H54 (cell line): ENCODE data around the gene GARIN5A.
"Not testable (repeated sequence)": the region's sequence is repeated elsewhere in the genome, so short reads cannot be mapped to it uniquely, and the experiment has no call there.

Experiments
- DNase-seq: peaks from one replicate; pipeline ENCODE4 v3.0.0; 2011; ENCODE audit warnings: low spot score, mixed read lengths; ENCODE audit not compliant: insufficient read length
- FAIRE-seq: peaks from 3 replicates; lab custom pipeline; 2011; peaks lifted over from hg19 to GRCh38; lab: Jason Lieb, UNC
- POLR2A ChIP-seq: IDR thresholded peaks from 2 replicates; pipeline ENCODE4 v1.6.1; 2011; ENCODE audit warnings: low read depth, mild to moderate bottlenecking, low read length

Gene GARIN5A

GRCh38 chr19:50475736-50476223 is 868 bp downstream of the GARIN5A start:
- no peak for FAIRE-seq
- no peak for TF ChIP-seq POLR2A
- DNase-seq = no peak

GRCh38 chr19:50475101-50475568 is 1.5 kb downstream of the GARIN5A start:
- no peak for DNase-seq
- TF ChIP-seq POLR2A = no peak
- FAIRE-seq = no peak

- not testable (repeated sequence) for FAIRE-seq, DNase-seq
Measured at GRCh38 chr19:50473336-50473735, 3.3 kb downstream of the GARIN5A start.

GRCh38 chr19:50468818-50469217 is 7.8 kb downstream of the GARIN5A start:
- no peak for TF ChIP-seq POLR2A
- no peak for FAIRE-seq
- no peak for DNase-seq

GRCh38 chr19:50467566-50467965 is 9.1 kb downstream of the GARIN5A start:
- DNase-seq = no peak
- TF ChIP-seq POLR2A = no peak
- FAIRE-seq = no peak

- DNase-seq (no peak), FAIRE-seq (no peak)
- no peak for TF ChIP-seq POLR2A
Measured at GRCh38 chr19:50466706-50467039, 10.0 kb downstream of the GARIN5A start.

- no peak for TF ChIP-seq POLR2A
- FAIRE-seq (no peak), DNase-seq (no peak)
Measured at GRCh38 chr19:50465986-50466705, 10.5 kb downstream of the GARIN5A start.

- FAIRE-seq (no peak), DNase-seq (no peak)
- TF ChIP-seq POLR2A = no peak
Measured at GRCh38 chr19:50465000-50465399, 11.6 kb downstream of the GARIN5A start.

GRCh38 chr19:50464348-50464747 is 12.3 kb downstream of the GARIN5A start:
- no peak for FAIRE-seq
- no peak for DNase-seq
- no peak for TF ChIP-seq POLR2A

- no peak for FAIRE-seq
- no peak for TF ChIP-seq POLR2A
- no peak for DNase-seq
Measured at GRCh38 chr19:50462970-50463369, 13.7 kb downstream of the GARIN5A start.

GRCh38 chr19:50461066-50461875 is 15.4 kb downstream of the GARIN5A start:
- DNase-seq (peak; percentile 97), FAIRE-seq (peak; percentile 57)
- no peak for TF ChIP-seq POLR2A

GRCh38 chr19:50460161-50460765 is 16.4 kb downstream of the GARIN5A start:
- DNase-seq (peak; percentile 97), FAIRE-seq (no peak)
- TF ChIP-seq POLR2A = no peak

GRCh38 chr19:50459638-50460037 is 17.0 kb downstream of the GARIN5A start:
- DNase-seq = no peak
- no peak for FAIRE-seq
- no peak for TF ChIP-seq POLR2A

- FAIRE-seq (no peak), DNase-seq (no peak)
- TF ChIP-seq POLR2A = no peak
Measured at GRCh38 chr19:50459067-50459456, 17.6 kb downstream of the GARIN5A start.
